GM21737 (cell line): ENCODE data around the gene PRR7.

Experiments
- ATAC-seq: cut with Tn5 transposase; IDR thresholded peaks from one replicate; pipeline ENCODE4 v1.9.1; 2021; ENCODE audit warnings: mild to moderate bottlenecking, moderate library complexity; ENCODE audit not compliant: unreplicated experiment

Gene PRR7

GRCh38 chr5:177468685-177469628 lies 22.3 kb downstream of the PRR7 start:
- no peak for ATAC-seq

DNA sequence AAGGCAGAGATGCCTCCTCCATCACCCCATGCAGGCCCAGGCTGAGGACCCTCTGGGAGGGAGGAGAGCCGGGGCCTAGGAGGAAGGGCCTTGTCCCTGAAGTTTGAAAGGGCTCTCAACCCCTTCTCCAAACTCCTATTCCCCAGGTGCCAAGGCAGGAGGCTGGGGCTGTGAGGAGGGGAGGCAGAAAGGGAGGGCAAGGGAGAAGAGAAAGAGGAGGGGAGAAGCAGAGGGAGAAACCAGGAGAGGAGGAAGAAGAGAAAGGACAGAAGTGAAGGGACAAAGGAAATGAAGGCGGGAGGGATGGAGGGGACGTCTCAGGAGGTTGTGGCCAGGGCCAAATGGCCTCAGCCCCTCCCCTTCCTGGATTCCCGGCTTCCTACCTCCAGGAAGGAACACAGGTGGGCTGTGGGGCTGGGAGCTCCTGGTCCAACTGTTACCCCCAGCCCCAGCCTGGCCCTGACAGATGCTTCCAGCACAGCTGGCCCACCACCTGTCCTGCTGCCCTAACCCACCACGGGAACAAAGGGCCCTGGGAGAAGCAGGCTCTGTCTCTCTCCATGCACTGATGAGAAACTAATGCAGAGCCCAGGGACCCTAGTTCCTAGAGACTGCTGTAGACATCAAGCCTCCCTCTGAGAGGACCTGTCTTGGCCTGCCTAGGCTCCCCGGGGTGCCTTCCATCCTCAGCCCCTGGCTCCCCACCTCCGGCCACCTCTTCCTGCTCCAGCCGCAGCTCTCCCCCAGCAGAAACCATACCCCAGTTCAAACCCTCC lies 23.3 kb downstream of the PRR7 start:
- no peak for ATAC-seq

DNA sequence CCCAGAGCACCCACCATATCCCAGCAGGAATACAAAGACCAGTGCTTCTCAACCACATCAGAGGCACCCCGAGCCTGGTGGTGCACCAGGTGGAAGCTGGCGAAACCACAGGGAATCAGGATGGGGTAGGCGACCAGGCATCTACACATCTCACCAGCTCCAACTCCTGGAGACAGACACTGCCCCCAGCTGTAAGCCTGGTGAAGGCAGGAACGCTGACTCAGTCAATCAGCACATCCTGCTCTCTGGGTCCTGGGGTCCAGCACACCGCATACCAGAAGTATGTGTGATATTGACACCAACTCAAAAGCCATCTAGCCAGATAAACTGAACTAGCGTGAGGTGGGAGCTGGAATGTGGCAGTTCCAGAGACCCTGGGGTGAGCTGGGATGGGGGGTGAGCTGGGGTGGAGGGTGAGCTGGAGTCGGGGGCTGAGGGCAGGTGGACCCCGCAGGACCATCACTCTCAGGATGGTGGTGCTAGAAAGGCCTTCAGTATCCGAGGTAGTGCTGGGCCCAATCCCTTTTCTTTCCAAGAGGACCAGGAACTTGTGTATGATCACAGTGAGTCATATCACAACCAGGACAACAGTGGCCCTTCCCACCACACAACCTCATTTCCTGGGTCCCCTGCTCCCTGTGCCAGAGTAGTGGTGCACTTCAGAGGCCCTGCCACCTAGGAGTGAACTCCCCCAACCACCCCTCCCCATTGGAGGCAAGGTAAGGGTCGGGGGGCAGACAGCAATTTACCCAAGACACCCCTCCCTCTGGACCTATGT lies 24.3 kb downstream of the PRR7 start:
- ATAC-seq: no peak

GRCh38 chr5:177471610-177472356 lies 25.2 kb downstream of the PRR7 start:
- ATAC-seq: no peak

DNA sequence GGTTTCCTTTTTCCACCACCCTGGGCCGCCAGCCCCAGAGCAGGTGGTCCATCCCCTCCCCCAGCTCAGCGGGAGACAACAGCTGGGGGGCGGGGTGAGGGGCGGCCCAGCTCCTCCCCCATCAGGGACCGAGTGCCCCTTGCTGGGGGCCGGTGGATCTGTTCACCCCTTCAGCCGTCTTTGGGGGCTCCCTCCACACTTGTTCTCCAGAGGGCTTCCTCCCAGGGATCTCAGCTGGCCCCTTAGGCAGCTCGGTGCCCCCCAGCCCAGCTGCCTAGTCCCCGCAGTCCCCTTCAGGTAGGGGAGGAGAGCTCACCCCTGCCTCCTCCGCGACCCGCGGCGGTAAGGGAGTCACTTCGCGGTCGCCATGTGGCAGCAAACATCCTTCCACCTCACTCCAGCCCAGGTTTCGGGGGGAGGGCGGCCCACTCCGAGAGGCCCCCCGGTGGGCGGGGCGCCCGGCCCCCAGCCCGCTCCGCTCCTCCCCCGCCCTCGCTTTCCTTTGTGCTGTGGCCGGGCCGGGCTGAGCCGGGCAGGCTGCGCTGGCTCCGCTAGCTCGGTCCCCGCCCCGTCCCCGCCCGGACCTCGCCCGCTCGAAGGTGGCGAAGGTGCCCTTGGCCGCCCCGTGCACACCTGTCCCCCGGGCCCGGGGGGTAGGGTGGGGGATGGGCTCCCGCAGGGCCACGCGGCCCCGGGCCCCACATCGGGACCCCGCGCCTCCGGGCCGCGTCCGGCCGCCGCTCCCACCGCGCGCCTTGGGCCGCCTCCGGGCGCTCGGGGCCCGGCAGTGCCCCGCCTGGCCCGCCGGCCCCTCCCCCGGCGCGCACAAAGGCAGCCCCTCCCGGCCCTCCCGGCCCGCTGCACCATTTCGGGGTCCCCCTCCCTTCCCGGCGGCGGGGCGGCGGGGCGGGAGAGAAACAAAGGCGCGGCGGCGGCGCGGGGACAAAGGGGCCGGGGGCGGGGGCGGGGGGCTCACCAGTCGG lies 26.1 kb downstream of the PRR7 start:
- ATAC-seq: peak; percentile 33

DNA sequence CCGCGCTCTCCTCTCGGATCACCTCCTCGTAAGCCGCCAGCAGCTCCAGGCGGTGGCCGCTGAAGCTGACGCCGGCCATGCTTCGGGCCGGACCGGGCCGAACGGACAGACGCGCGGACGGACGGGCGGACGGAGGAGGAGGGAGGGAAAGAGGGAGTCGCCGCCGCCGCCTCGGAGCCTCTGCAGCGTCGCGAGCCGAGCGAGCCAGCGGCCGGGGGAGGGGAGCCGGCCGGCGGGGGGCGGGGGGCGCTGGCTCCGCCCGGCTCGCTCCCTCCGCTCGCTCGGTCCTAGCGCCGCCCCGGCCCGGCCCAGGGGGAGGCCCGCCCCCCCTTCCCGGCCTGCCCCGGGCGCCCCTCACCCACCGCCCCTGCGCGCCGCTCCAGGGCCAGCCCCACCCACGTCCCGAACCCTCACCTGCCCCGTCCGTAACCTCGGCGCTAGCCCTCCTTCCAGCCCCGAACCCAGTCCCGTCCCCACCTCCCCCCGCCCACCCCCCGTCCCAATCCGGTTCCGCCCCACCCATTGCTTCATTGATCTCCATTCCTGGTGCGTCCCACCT lies 26.9 kb downstream of the PRR7 start, which contains the start of gene DBN1:
DBN1 (minus strand) TSS at position 192 of the 559 bp plus-strand sequence; CDS start at position 79, 113 bp downstream.
- peak; percentile 40 for ATAC-seq

GRCh38 chr5:177474002-177474476 lies 27.4 kb downstream of the PRR7 start:
- no peak for ATAC-seq

DNA sequence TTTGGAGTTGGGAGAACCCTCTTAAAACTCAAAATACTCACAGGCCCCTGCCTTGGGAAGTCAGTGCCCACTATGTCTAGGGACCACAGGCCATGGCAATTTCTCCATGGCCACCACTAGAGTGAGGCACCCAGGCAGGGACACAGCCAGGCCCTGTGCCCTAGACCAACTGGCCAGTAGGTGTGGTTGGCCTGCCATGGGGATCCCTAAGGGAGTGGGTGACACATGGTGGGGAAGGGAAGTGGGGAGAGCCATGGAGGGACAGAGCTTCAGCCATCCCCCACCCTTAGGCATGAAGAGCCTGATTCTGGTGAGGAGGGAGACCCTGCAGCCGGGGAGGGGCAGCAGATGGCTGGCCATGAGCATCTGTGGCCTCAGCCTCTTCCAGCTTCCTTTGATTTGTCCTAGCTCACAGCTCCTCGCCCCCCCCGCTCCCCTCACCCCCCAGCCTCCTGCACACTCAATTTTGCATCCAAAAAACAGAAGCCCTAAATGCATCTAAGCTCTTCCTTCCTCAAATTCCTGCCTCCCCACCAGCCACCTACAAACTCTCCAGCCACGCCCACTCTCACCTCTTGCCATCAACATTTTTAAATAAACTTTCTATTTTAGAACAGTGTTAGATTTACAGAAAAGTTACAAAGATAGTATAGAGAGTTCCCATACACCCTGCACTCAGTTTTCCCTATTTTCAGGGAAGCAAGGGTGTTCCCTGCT lies 28.4 kb downstream of the PRR7 start:
- no peak for ATAC-seq

DNA sequence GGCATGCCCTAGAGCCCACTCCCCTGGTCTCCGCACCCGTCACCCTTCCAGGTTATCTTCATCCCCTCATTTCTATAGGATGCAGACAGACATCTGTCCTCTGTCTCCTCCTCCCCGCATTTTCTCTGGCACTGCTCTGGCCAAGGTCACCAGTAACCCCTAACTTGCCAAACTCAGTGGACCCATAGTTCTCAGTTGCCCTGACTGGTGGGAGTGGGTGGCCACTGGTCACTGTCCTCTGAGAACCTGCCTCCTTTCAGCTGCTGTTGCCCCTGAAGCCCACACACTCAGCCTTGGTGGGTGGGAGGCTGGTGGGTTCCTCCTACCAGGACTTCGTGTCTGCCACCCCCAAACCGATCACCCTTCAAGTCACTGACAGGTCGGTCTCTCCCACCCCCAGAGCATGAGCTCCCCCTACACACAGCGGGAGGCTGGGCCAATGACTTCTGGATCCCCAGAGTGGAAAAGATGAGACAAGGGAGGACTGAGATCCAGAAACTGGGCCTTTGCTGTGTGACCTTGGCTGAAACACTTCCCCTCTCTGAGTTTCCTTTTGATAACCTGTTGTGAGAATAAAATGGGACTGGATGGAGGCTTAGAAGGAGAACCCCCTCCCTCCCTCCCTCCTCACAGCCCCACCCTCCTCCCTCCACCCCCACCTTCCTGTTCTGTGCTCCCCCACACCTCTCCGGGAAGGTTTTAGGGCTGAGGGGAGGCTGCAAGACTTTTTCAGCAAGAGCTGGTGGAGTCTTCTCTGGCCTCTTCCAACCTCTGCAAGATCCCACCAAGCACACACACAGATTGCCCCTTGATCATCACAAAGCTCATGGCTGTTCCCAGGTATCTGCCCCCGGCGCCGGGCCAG lies 29.2 kb downstream of the PRR7 start:
- ATAC-seq: no peak

GRCh38 chr5:177476531-177477233 lies 30.1 kb downstream of the PRR7 start:
- ATAC-seq: no peak

DNA sequence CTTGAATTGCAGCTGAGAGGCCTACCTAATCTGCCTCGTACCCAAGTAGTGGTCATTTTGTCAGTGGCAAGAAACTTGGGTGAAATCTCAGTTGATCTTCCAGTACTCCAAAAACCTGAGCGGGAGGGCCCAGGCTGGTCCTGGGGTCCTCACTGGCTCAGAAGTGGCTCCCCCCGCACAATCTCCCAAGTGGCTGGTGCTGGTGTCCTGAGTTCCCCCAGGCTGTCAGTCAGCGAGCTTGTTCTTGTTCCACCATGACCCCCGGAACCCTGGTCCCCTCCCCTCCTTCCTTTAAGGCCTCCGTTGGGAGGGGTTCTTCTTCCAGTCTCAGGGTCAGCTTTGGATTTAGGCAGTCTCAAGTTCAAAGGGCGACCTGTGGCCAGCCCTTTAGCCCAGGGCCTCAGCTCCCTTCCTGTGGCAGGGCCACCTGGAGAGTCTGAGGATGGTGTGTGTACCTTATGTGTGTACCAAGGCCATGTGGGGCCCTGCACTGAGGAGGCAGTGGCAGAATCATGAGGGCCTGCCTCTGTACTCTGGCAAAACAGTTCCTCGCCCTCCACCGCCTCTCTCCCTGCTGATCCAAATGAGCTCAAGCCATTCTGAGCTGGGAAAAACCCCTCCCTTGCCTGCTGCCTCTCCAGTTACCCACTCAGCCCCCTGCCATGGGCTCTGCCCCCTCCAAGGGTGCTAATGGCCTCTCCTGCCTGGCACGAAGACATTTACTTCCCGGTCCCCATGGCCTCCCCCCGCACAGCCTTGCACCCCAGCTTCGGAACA lies 31.3 kb downstream of the PRR7 start:
- no peak for ATAC-seq

DNA sequence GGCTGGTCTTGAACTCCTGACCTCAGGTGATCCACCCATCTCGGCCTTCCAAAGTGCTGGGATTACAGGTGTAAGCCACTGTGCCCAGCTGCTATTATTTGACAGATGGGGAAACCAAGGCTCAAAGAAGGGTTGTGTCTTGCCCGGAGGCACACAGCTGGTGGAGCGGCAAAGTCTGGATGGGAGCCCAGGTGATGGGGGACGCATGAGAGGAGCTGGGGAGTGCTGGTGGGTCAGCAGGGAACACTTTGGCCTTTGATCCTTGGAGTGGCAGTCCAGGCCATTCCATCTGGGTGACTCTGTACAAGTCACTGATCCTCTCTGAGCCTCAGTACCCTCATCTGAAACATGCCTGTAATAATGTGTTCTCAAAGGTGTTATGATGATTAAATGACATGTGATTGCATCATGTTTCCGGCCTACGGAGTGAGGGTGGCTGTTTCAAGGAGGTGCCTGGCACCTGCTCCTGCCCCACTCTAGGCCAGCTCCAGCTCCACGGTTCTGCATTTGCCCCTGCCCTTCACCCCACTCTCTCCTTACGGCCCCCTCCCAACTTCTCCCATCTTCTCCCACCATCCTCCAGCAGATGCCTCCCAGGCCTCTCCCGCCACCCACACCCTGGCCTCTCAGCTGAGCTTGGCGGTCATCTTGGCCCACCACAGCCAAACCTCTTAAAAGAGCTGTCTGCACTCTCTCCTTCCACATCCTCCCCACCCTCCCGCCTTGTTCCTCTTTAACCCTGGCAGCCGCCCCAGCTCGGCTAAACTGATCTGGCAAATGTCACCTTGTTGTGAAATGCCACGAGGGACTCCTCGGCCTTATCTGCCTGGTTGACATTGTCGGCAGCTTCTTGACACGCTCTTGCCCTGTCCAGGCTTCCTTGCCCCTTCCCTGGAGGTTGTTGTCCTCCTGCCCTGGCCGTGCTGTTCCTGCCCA lies 32.4 kb downstream of the PRR7 start:
- ATAC-seq: no peak

DNA sequence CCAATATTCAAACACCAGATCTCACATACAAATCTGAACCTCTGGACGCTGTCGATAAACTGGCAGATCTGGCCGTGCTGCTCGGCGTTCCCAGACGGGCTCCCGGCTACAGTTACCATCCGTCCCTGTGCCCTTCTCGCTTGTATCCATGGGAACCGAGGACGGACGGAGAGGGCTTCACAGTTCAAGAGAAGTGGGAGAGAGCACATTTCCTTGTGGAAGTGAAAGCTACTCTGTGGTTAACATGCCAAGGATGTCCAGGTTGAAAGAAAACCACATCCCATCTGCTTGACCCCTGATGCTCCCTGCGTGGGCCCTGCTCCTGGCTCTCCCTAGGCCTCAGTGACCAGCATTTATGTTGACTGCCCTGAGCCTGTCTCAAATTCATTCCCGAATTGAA lies 33.2 kb downstream of the PRR7 start:
- ATAC-seq: no peak

GRCh38 chr5:177482359-177482795 lies 35.8 kb downstream of the PRR7 start:
- no peak for ATAC-seq

- ATAC-seq: no peak
These were observed 36.4 kb downstream of the PRR7 start for GRCh38 chr5:177483042-177483441.
